GM04503 (cell line): Measurements from ENCODE around the gene MX2.

ENCODE experiments used
- DNase-seq: peaks from one replicate; pipeline ENCODE4 v3.0.0-alpha.2; 2012; ENCODE audit warnings: low read depth

The MX2 gene

DNA sequence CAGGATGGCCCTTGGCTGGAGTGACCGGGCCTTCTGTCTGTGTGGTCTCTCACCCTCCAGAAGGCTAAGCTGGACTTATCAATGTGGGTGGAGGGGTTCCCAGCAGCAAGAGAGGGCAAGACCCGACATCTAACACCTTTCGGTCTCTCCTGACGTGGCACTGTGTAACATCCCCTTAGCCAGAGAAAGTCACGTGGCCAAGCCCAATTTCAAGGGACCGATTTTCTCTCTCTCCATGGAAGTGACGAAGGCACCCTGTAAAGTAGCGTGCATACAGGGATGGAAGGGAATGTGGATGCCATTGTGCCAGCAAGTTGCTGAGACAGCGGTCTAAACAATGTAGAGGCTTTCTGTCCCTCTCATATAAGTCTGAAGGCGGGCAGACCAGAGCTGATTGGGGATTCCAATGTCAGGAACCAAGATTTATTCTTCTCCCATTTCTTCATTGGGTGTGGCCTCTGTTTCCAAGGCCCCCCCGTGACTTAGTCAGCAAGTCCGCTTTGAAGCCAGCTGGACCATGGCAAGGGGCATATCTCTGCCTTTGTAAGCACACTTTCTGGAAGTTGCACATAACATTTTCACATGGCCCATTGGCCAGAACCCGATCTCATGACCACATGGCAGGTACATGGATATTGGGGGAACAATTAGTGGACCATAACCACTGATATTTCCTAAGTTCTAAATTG, 76.7 kb downstream of the MX2 start:
- DNase-seq: no peak

DNA sequence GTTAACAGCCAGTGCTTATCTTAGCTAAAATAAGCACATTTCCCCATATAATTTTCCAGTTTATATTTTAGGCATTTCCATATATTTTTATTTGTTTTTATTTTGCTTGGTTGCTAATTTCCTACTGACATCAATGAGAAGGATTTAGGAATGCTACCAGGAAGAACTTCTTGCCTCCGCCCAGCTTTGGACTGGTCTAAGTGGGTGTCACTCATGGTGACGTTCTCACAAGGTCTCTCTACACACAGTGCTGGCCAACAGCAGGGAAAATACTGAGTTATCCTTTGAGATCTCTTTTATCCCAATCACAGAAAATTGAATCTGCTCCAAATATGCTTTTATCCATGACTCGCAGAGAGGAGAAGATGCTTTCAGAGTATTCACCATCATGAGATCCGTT, 77.4 kb downstream of the MX2 start:
- DNase-seq: no peak

DNA sequence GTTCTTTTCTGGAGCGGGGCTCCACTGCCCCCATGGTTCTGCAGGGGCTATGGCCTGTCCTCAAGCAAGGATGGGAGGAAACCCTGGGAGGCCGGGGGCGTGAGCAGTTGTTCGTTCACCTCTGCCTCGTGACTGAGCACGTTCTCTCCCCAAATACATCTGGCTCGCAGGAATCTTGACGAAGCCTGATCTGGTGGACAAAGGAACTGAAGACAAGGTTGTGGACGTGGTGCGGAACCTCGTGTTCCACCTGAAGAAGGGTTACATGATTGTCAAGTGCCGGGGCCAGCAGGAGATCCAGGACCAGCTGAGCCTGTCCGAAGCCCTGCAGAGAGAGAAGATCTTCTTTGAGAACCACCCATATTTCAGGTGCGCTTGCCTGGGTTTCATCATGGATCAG, 79.7 kb downstream of the MX2 start:
- no peak for DNase-seq

DNA sequence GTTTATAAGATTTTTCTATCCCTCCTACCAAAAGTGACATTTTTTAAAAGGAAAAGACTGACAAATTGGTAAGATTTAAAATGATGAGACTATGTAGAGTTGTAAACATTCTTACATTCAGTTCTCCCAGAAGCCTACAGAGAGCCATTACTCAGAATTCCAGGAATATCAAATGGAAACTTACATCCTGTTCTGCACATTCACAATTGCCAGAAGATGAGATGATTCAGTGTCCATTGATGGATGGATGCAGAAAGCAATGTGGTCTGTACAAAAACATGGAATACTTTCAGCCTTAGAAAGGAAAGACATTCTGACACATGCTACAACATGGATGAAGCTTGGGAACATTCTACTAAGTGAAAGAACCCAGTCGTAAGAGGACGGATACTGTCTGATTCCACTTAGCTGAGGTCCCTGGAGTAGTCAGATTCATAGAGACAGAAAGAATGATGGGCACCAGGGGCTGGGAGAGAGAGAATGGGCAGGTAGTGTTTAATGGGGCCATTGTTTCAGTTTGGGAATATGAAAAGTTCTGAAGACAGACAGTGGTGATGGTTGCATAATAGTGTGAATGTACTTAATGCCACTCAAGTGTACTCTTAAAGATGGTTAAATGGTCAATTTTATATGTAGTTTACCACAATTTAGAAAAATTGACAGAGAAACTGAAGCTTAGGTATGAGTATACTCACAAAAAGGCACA, 80.8 kb downstream of the MX2 start:
- DNase-seq: no peak

DNA sequence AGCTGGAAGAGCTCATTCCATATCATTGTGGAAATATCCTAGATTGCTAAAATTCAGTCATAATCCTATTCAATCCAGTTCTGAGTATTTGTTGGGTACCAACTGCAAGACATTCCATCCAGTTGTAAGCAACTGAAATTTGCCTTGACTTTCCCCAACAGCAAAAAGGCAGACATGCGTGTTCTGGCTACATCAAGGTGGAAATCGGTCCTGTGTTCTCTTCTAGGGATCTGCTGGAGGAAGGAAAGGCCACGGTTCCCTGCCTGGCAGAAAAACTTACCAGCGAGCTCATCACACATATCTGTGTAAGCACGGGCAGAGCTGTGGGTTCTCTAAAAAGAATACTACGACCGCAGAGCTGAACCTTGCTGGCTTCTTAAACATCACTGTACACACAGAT, 81.7 kb downstream of the MX2 start:
- DNase-seq: no peak

DNA sequence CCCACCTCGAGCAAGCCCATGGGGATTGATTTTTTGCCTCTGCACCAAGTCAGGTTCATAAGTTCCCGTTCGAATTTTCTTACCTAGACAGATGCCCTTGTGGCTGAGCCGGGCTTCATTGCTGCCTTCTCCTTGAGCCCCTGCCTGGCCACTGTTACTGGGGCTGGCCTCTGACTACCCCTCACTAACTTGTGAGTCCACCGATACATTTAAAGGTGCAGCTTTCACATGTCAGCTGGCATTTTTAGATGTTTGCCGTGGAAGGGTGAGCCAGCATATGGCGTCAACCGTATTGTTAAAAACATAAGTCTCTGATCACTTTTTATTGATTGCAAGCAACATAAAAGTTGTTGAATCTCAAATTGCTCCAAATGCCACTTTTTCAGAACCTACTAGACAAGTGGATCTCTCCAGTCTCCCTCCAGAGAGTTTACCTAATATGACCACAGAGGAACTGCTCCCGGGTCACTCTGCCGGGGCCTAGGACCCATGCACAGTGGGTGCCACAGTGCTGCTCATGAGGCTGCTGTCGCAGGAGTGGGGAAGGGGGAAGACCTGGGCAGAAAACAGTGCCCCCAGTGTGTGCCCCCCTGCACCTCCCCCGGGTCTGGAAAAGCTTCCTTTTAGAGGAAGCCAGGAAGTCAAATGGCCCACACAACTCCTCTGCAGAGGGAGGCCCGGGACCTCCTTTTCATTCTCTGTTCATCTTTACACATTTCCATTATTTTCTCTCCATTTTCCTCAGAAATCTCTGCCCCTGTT, 83.1 kb downstream of the MX2 start:
- no peak for DNase-seq

DNA sequence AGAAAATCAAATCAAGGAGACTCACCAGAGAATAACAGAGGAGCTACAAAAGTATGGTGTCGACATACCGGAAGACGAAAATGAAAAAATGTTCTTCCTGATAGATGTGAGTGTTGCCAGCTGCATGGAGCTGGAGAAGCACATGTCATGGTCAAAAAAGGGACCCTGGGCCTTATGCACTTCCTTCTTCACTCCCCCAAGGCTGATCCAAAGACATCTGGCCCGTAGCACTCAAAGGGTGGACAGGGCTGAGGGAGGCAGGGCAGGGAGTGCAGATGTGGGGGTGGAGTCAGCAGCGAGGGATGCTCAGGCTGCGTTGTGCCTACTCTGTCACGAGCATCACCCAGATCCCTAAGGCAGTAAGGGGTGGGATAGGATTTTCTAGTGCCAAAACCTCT, 83.6 kb downstream of the MX2 start:
- DNase-seq: no peak

DNA sequence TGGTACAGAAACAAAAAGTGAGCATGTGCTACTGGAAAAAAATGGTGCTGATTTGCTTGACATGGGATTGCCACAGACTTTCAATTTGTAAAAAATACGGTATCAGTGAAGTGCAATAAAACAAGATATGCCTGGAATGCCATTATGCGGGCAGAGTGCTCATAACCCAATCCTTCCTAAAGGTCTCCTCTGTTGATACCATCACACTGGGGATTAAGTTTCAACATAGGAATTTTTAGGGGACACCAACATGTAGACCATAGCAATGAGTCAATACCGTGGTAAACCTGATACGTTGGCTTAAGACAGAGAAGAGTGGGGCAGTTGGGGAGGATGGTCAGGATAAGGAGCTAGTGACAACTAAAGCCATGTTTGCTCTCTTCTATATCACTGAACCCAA, 84.8 kb downstream of the MX2 start:
- no peak for DNase-seq

DNA sequence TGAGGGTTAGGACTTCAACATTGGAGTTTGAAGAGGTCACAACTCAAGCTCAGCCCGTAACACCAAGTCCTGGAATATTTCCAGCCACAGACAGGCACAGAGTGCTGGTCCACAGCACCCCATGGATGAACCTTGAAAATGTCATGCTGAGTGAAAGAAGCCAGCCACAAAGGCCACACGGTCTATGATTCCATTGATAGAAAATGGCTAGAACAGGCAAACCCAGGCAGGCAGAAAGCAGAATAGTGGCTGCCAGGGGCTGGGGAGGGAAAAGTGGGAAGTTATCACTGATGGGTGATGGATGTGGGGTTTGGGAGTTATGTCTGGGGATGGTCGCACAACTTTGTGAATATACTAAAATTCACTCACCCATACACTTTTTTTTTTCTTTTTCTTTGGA, 85.5 kb downstream of the MX2 start:
- no peak for DNase-seq

DNA sequence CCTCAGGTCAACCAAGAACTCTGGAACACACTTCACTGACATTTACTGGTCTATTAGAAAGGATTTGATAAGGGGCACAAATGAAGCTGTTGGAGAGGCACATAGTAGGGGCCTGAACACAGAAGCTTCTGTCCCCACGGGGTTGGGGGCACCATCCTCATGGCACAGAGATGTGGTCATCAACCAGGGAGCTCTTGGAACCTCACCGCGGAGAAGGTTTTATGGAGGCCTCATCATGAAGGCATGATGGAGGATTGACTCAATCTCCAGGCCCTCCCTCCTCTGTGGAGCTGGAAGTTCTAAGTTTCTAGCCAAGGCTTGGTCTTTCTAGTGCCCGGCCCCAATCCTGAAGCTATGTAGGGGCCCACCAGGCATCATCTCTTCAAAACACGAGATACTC, 87.8 kb downstream of the MX2 start:
- no peak for DNase-seq

DNA sequence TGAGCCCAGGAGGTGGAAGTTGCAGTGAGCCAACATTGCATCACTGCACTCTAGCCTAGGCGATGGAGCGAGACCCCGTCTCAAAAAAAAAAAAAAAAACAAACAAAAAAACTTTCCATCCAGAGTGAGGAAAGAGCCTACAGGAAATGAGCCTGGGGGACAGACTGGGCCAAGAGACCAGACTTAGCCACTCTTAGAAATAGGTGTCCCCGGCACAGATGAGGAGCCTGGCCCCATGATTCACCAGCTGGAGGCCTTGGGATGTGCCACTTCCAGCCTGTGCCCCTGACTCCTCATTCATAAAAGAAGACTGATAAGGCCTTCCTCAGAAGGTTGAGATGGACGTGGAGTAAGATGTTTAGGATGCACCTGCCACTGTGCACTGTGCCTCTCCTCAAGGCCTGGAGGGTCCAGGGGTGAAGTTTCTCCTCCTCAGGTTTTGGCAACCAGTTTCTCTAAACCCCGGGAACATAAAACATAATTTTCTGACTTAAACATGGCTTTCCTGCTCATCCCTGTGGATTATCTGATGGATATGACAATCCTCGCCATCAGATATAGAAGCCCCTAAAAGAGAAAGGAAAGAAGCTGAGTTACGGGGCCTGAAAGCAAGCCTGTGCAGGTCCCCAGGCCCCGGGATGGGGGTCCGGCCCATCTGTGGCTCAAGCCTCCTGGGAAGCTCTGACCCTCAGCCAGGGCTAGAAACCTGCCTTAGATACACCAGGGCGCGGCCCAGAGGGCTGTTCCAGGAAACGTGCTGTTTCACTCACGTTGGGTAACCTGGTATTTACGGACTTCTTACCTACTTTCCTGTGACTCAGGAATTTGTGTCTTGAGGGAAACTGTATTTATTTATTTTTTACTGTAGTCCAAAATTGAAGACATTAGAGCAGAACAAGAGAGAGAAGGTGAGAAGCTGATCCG, 90.2 kb downstream of the MX2 start:
- DNase-seq: no peak

DNA sequence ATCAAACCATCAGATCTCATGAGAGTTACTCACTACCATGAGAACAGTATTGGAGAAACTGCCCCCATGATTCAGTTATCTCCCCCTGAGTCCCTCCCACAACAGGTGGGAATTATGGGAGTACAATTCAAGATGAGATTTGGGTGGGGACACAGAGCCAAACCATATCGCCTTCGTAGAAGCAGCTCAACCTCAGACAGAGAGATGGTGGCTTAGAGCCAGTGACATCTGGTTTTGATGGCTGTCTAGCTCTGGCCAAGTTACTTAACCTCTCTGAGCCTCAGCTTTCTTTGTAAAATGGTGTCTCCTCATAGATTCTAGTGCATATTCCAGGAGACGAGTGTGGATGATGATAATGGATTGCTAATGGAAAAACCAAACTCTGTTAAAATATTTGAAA, 91.4 kb downstream of the MX2 start:
- DNase-seq: no peak

DNA sequence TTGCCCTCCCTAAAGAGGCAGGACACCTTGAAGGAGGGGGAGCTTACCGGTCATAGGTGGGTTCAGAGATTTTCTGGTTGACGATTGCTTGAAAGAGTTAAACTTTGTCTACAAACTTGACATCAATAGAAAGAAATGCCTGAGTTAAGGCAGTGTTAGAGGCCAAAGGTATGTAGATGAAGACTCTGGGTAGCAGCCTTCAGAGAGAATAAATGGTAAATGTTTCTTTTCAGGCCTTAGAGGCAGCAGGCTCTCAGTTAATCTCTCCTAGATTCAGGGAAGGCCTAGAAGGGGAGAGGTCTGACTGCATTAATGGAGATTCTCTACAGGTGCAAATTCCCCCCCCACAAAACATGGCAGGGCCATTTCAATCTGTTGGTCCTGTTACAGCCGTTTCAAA, 91.9 kb downstream of the MX2 start:
- DNase-seq: no peak

DNA sequence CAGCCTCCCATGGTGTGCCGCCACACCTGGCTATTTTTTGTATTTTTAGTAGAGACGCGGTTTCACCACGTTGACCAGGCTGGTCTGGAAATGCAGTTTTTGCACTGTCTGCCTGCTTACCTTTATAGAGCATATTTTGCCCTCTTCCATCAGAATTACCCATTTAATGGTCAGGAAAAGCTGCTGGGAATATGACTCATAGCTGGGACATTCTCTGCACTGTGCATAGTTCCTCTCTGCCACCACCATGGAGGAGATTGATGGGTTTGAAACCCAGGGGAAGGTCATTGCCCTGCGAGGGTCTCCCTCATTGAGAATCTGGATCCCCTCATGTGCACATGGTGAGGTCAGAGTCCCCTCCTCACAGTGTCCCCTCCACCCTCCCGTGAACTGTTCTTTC, 96.3 kb downstream of the MX2 start:
- no peak for DNase-seq

DNA sequence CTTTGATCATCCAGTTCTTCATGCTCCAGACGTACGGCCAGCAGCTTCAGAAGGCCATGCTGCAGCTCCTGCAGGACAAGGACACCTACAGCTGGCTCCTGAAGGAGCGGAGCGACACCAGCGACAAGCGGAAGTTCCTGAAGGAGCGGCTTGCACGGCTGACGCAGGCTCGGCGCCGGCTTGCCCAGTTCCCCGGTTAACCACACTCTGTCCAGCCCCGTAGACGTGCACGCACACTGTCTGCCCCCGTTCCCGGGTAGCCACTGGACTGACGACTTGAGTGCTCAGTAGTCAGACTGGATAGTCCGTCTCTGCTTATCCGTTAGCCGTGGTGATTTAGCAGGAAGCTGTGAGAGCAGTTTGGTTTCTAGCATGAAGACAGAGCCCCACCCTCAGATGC, 96.7 kb downstream of the MX2 start:
- DNase-seq: no peak
